GM19240 (cell line): ENCODE data around the gene RALGAPA2.

Source experiments
- DNase-seq: peaks from one replicate; pipeline ENCODE4 v3.0.0; 2011; ENCODE audit warnings: low spot score; ENCODE audit not compliant: insufficient read length

RALGAPA2 gene

GRCh38 chr20:20407891-20408805, 304.3 kb downstream of the RALGAPA2 start:
- no peak for DNase-seq

GRCh38 chr20:20406306-20406705, 306.1 kb downstream of the RALGAPA2 start:
- DNase-seq = no peak

GRCh38 chr20:20405623-20406022, 306.8 kb downstream of the RALGAPA2 start:
- no peak for DNase-seq

GRCh38 chr20:20404633-20405032, 307.8 kb downstream of the RALGAPA2 start:
- DNase-seq = no peak

- DNase-seq = no peak
Measured at GRCh38 chr20:20401991-20402390, 310.5 kb downstream of the RALGAPA2 start.

- DNase-seq = no peak
Measured at GRCh38 chr20:20399531-20400500, 312.6 kb downstream of the RALGAPA2 start.

- DNase-seq = no peak
Measured at GRCh38 chr20:20398123-20398522, 314.3 kb downstream of the RALGAPA2 start.

GRCh38 chr20:20396794-20397193, 315.6 kb downstream of the RALGAPA2 start:
- no peak for DNase-seq

GRCh38 chr20:20395903-20396568, 316.4 kb downstream of the RALGAPA2 start:
- DNase-seq = no peak

- no peak for DNase-seq
Measured at GRCh38 chr20:20395087-20395486, 317.4 kb downstream of the RALGAPA2 start.

- no peak for DNase-seq
Measured at GRCh38 chr20:20393207-20394120, 319.0 kb downstream of the RALGAPA2 start.

- no peak for DNase-seq
Measured at GRCh38 chr20:20391766-20392165, 320.7 kb downstream of the RALGAPA2 start.

GRCh38 chr20:20391115-20391514, 321.3 kb downstream of the RALGAPA2 start:
- DNase-seq = no peak

- DNase-seq = no peak
Measured at GRCh38 chr20:20390393-20390792, 322.1 kb downstream of the RALGAPA2 start.

GRCh38 chr20:20386192-20386591, 326.3 kb downstream of the RALGAPA2 start:
- no peak for DNase-seq

GRCh38 chr20:20375862-20376261, 336.6 kb downstream of the RALGAPA2 start:
- DNase-seq = no peak

GRCh38 chr20:20373091-20373571, 339.3 kb downstream of the RALGAPA2 start:
- no peak for DNase-seq

GRCh38 chr20:20371681-20372080, 340.8 kb downstream of the RALGAPA2 start:
- no peak for DNase-seq

- no peak for DNase-seq
Measured at GRCh38 chr20:20371083-20371482, 341.4 kb downstream of the RALGAPA2 start.

GRCh38 chr20:20370094-20370575, 342.3 kb downstream of the RALGAPA2 start:
- DNase-seq = no peak
